NCI-H146 treated with DMSO at 0.1 percent for 48 hours (cell line): ENCODE measurements around the gene SLC52A1.

Experiments used
- DNase-seq: peaks from one replicate; lab custom pipeline; 2025; ENCODE audit not compliant: unreplicated experiment; lab: John Stamatoyannopoulos, UW

Gene SLC52A1

DNA sequence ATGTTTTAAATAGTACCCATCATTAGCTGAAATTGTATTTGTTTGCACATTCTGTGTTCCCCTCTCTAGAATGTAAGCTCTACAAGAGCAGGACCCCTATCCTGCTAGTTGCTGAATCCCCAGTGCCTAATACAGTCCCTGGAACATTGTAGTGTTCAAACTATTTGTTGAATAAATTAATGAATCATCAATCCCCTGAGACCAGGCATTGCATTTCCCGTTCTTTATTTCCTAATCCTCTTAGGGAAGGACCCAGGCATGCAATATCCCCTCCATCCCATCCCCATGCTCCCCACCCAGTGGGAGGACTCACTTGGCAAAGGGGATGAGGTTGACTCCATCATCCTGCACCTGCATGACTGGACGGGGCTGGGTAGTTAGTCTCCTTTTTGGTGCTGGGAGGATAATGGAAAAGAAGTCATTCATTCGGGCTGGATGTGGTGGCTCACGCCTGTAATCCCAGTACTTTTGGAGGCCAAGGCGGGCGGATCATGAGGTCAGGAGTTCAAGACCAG lies 41.1 kb downstream of the SLC52A1 start:
- DNase-seq = no peak

DNA sequence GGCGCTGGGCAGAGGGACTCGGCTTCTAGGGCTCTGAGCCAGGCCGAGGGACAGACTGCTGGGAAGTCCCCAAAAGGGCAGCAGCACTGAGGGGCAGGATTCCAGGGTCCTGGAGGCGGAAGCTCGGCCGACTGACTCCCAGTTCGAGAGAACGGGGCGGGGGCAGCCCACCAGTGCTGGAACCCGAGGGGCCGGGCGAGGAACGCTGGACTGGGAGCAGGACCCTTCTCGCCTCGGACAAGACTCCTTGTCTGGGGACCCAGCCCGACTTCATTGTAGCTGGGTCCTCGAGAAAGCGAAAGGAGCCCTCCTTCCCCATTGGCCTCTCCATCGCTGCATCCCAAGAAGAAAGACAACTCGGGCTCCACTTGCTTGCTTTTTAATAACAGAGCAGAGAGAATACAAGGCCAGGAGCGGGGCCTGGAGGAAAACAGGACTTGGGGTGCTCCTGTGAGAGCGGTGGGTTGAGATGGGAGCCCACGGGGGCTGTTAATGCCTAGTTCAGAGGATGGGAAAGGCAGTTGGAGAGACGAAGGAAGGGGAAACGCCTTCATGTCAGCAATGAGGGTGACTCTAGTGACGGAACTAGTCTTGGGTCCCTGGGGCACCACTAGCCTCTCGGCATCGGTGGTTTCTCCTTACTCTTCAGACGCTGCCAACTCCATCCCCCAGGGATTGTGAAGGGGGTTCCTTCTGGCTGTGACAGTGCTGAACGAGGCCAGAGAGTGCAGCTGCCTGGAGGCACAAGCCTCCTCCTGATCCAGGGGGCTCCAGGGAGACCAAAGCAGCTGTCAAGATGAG lies 47.3 kb downstream of the SLC52A1 start:
- DNase-seq = no peak

DNA sequence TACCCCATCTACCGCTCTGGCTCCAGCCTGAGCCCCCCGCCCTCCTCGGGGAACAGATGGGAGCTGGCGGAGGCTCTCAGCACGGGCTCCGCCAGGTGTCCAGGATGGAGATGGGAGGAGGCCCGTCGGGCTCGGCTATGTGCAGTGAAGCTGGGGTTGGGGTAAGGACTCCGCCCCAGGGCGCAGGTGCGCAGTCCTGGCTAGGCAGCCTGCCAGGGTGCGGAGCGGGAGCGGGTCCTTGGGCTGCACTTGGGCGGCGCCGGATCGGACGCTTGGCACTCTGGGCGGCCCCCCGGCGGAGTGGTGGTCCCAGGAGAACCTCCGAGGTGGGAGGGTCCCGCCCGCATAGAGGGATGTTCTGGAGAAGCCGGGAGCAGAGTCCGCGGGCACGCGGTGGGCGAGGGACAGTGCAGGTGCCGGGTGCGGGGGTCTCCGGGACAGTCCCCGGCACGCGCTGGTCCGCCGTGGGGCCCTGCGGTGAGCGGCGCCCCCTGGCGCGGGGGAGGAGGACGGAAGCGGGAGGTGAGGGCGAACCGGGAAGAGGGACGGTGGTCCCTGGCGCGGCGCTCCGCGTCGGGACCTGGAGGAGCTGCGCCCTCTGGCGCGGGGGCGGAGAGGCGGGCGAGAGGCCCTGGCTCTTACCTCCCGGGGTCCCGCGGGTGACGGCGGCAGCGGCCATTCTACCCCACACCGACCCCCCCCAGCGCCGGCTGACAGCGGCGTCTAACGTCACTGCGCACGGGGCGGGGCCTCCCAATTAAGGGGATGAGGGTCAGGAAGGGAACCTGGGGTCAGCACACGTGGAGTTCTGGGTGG lies 48.1 kb downstream of the SLC52A1 start, which contains the start of gene CAMTA2:
Gene CAMTA2, minus strand, starts transcription at position 725 of the 816 bp plus-strand sequence. CDS start 1,453 bp downstream, outside the sequence.
- peak; percentile 73 for DNase-seq

DNA sequence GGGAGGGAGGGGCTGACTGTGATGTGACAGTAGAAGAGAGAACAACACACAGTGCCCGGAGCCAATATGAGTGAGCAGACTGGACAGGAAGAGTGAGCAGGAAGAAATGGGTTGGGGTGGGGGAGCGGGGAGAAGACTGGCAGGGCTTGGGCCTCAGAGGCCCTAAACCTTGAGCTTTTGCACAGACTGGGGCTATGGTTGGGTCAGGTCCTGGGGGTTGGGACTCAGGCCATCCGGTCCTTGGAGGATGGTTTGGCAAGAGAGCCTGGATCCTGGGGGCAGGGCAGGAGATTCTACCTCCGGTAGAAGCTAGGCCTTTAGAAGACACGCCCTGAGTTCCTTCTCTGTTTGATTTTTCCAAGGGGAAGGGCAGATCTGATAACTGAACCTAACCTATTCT lies 48.8 kb downstream of the SLC52A1 start:
- DNase-seq = no peak
